ENCODE results near the gene ADGRV1.

ADGRV1 gene

GRCh38 chr5:91128604-91129003 lies 570.0 kb downstream of the ADGRV1 start:
- no peak for TF ChIP-seq EZH2phosphoT487 (IDR thresholded peaks at IDR 0.05; ENCODE audit: borderline replicate concordance)
- H3K4me1 ChIP-seq (ENCODE audit: insufficient read depth, low read length, poor library complexity, severe bottlenecking) = no peaks in the 10 kb centered on the region
- H3K79me2 ChIP-seq (ENCODE audit: insufficient read depth, low read length) = no peaks in the 10 kb centered on the region
- H3F3A ChIP-seq (ENCODE audit: low read depth) = no peaks in the 10 kb centered on the region
- no peaks in the 10 kb centered on the region for H3K36me3 ChIP-seq (ENCODE audit: insufficient read depth, low read length)
- no peaks in the 10 kb centered on the region for H3K9me2 ChIP-seq (replicated peaks; ENCODE audit: low read depth, low read length)
- no peak overlapping the region for H2AFZ ChIP-seq (ENCODE audit: low read length)
- H4K20me1 ChIP-seq (ENCODE audit: insufficient read depth, low read length, poor library complexity, severe bottlenecking) = no peaks in the 10 kb centered on the region
- H3K9me3 ChIP-seq (ENCODE audit: insufficient read depth, low read depth, low read length) = no peaks in the 10 kb centered on the region
- H3K27me3 ChIP-seq (ENCODE audit: insufficient read depth, low read length, poor library complexity, severe bottlenecking) = no peaks in the 10 kb centered on the region
- H3K4me3 ChIP-seq (ENCODE audit: low read length, poor library complexity, severe bottlenecking) = no peak overlapping the region
- no peak overlapping the region for H3K9ac ChIP-seq (ENCODE audit: low read depth, low read length, poor library complexity, severe bottlenecking)
- no peak overlapping the region for H3K4me2 ChIP-seq (ENCODE audit: low read depth, low read length, poor library complexity, severe bottlenecking)

GRCh38 chr5:91129748-91130147 lies 571.2 kb downstream of the ADGRV1 start:
- Histone ChIP-seq H3K36me3 (ENCODE audit: insufficient read depth, low read length) (no peaks in the 10 kb centered on the region), H4K20me1 (ENCODE audit: insufficient read depth, low read length, poor library complexity, severe bottlenecking) (no peaks in the 10 kb centered on the region), H3F3A (ENCODE audit: low read depth) (no peaks in the 10 kb centered on the region), H3K9me2 (replicated peaks; ENCODE audit: low read depth, low read length) (no peaks in the 10 kb centered on the region), H3K9ac (ENCODE audit: low read depth, low read length, poor library complexity, severe bottlenecking) (no peak overlapping the region), H2AFZ (ENCODE audit: low read length) (no peak overlapping the region), H3K4me2 (ENCODE audit: low read depth, low read length, poor library complexity, severe bottlenecking) (no peak overlapping the region), H3K9me3 (ENCODE audit: insufficient read depth, low read depth, low read length) (no peaks in the 10 kb centered on the region), H3K79me2 (ENCODE audit: insufficient read depth, low read length) (no peaks in the 10 kb centered on the region), H3K4me3 (ENCODE audit: low read length, poor library complexity, severe bottlenecking) (no peak overlapping the region), H3K4me1 (ENCODE audit: insufficient read depth, low read length, poor library complexity, severe bottlenecking) (no peaks in the 10 kb centered on the region), H3K27me3 (ENCODE audit: insufficient read depth, low read length, poor library complexity, severe bottlenecking) (no peaks in the 10 kb centered on the region)
- TF ChIP-seq EZH2phosphoT487 (IDR thresholded peaks at IDR 0.05; ENCODE audit: borderline replicate concordance) (no peak), CTCF (conservative IDR thresholded peaks at IDR 0.05; ENCODE audit: low read length) (no peak)

GRCh38 chr5:91130759-91131158 lies 572.2 kb downstream of the ADGRV1 start:
- Histone ChIP-seq H3K79me2 (ENCODE audit: insufficient read depth, low read length) (no peaks in the 10 kb centered on the region), H3K36me3 (ENCODE audit: insufficient read depth, low read length) (no peaks in the 10 kb centered on the region), H3K9me2 (replicated peaks; ENCODE audit: low read depth, low read length) (no peaks in the 10 kb centered on the region), H3K4me3 (ENCODE audit: low read length, poor library complexity, severe bottlenecking) (no peak overlapping the region), H2AFZ (ENCODE audit: low read length) (no peak overlapping the region), H3K9ac (ENCODE audit: low read depth, low read length, poor library complexity, severe bottlenecking) (no peak overlapping the region), H3K9me3 (ENCODE audit: insufficient read depth, low read depth, low read length) (no peaks in the 10 kb centered on the region), H3K27me3 (ENCODE audit: insufficient read depth, low read length, poor library complexity, severe bottlenecking) (no peaks in the 10 kb centered on the region), H3K4me1 (ENCODE audit: insufficient read depth, low read length, poor library complexity, severe bottlenecking) (no peaks in the 10 kb centered on the region), H3K4me2 (ENCODE audit: low read depth, low read length, poor library complexity, severe bottlenecking) (no peak overlapping the region), H3F3A (ENCODE audit: low read depth) (no peaks in the 10 kb centered on the region), H4K20me1 (ENCODE audit: insufficient read depth, low read length, poor library complexity, severe bottlenecking) (no peaks in the 10 kb centered on the region)
- no peak for TF ChIP-seq EZH2phosphoT487 (IDR thresholded peaks at IDR 0.05; ENCODE audit: borderline replicate concordance)
- TF ChIP-seq CTCF (conservative IDR thresholded peaks at IDR 0.05; ENCODE audit: low read length) = no peak

- TF ChIP-seq CTCF (conservative IDR thresholded peaks at IDR 0.05; ENCODE audit: low read length) (no peak), EZH2phosphoT487 (IDR thresholded peaks at IDR 0.05; ENCODE audit: borderline replicate concordance) (no peak)
- Histone ChIP-seq H3K79me2 (ENCODE audit: insufficient read depth, low read length) (no peaks in the 10 kb centered on the region), H3K4me2 (ENCODE audit: low read depth, low read length, poor library complexity, severe bottlenecking) (no peak overlapping the region)
Observed at GRCh38 chr5:91132550-91132949, 574.0 kb downstream of the ADGRV1 start.

More at GRCh38 chr5:91132550-91132949, 574.0 kb downstream of the ADGRV1 start:
- no peak overlapping the region for H2AFZ ChIP-seq (ENCODE audit: low read length)
- no peak overlapping the region for H3K4me3 ChIP-seq (ENCODE audit: low read length, poor library complexity, severe bottlenecking)
- no peaks in the 10 kb centered on the region for H3K4me1 ChIP-seq (ENCODE audit: insufficient read depth, low read length, poor library complexity, severe bottlenecking)
- no peaks in the 10 kb centered on the region for H3K36me3 ChIP-seq (ENCODE audit: insufficient read depth, low read length)
- no peaks in the 10 kb centered on the region for H3K9me2 ChIP-seq (replicated peaks; ENCODE audit: low read depth, low read length)
- no peaks in the 10 kb centered on the region for H3K9me3 ChIP-seq (ENCODE audit: insufficient read depth, low read depth, low read length)
- H3K9ac ChIP-seq (ENCODE audit: low read depth, low read length, poor library complexity, severe bottlenecking) = no peak overlapping the region
- H4K20me1 ChIP-seq (ENCODE audit: insufficient read depth, low read length, poor library complexity, severe bottlenecking) = no peaks in the 10 kb centered on the region
- H3F3A ChIP-seq (ENCODE audit: low read depth) = no peaks in the 10 kb centered on the region
- no peaks in the 10 kb centered on the region for H3K27me3 ChIP-seq (ENCODE audit: insufficient read depth, low read length, poor library complexity, severe bottlenecking)

Data from Loucy (cell line).